HCT116 (cell line): ENCODE results near the gene RPN1. TPM values are rescaled to one million over a fixed set of nuclear protein-coding genes. Genes with fewer than 3 reads are reported as not detected.
A peak's percentile ranks its signal among the peaks of the same experiment; 100 is the strongest.

Experiments used
- ATAC-seq: fragments of 200-7000 bp; cut with Tn5 transposase; 2 replicates; pipeline ENCODE4 v1.9.1; 2020; ENCODE audit warnings: mild to moderate bottlenecking, moderate library complexity
- BruUV-seq: library from RNA; stranded (reverse); fragments of 400-500 nt; replicated peaks from 2 replicates; lab custom pipeline; 2021; lab: Mats Ljungman, UMichigan
- CTCF ChIA-PET: fragments of 300-600 bp; sonication (Branson Sonifier 250); formaldehyde crosslinking; loops from one replicate; lab custom pipeline; 2021; ENCODE audit warnings: antibody characterized with exemption; lab: Charles Lee
- POLR2A ChIA-PET: fragments of 300-600, 350-600 bp; sonication (Branson Sonifier 250); formaldehyde crosslinking; loops from one replicate; lab custom pipeline; 2021; ENCODE audit warnings: antibody characterized with exemption; lab: Charles Lee
- RAD21 ChIA-PET, 2 experiments: fragments of 300-600 bp; sonication (Branson Sonifier 250); formaldehyde crosslinking; loops; one replicate each; lab custom pipeline; 2023; ENCODE audit warnings: low total read pairs in 2 of 2; ENCODE audit not compliant: uncharacterized antibody in 2 of 2, unreplicated experiment in 2 of 2, low non-redundant PET in 1 of 2; lab: Charles Lee
- DNase-seq: peaks from one replicate; pipeline ENCODE4 v3.0.0-alpha.2; 2010; ENCODE audit warnings: low read depth, low spot score
- H2AFZ ChIP-seq: fragments of 200-600 bp; shearing (Covaris generic), sonication (generic); 2 replicates; pipeline ENCODE4 v1.6.1; 2017; ENCODE audit warnings: low read depth, mixed run types, mixed read lengths, antibody characterized with exemption, low read length; ENCODE audit not compliant: poor library complexity, severe bottlenecking
- H3K27ac ChIP-seq: 2 replicates; pipeline ENCODE4 v1.5.1; 2012; ENCODE audit warnings: low read depth, low read length
- H3K27me3 ChIP-seq: fragments of 200-600 bp; sonication (generic); 2 replicates; pipeline ENCODE4 v1.6.1; 2016; ENCODE audit warnings: mixed run types, low read length, mixed read lengths; ENCODE audit not compliant: insufficient read depth
- H3K36me3 ChIP-seq, 2 experiments: fragments of 200-500 bp in 1 of 2; fragments of 200-600 bp in 1 of 2; sonication (Bioruptor generic) in 1 of 2; sonication (generic) in 1 of 2; 2 replicates each; pipeline versions ENCODE4 v1.5.1 to v1.6.1; 2014 to 2016; ENCODE audit warnings: low read length in 2 of 2, inconsistent platforms in 1 of 2, mixed read lengths in 1 of 2, mixed run types in 1 of 2; ENCODE audit not compliant: insufficient read depth in 2 of 2, control insufficient read depth in 1 of 2
- H3K4me1 ChIP-seq, 2 experiments: fragments of 200-600 bp in 1 of 2; sonication (generic) in 1 of 2; 2 replicates each; pipeline versions ENCODE4 v1.5.1 to v1.6.1; 2012 to 2017; ENCODE audit warnings: low read length in 2 of 2, inconsistent platforms in 1 of 2, mild to moderate bottlenecking in 1 of 2, mixed read lengths in 1 of 2, mixed run types in 1 of 2, moderate library complexity in 1 of 2; ENCODE audit not compliant: insufficient read depth in 2 of 2, control insufficient read depth in 1 of 2
- H3K4me2 ChIP-seq: fragments of 200-600 bp; sonication (generic); 2 replicates; pipeline ENCODE4 v1.6.1; 2017; ENCODE audit warnings: mixed run types, low read length, mixed read lengths
- H3K4me3 ChIP-seq, 2 experiments: fragments of 200-600 bp in 1 of 2; sonication (generic) in 1 of 2; replicated peaks in 1 of 2; 2 replicates each; pipeline ENCODE4 v1.5.1; 2011 to 2016; ENCODE audit warnings: low read length in 2 of 2, control low read depth in 1 of 2, low read depth in 1 of 2, mild to moderate bottlenecking in 1 of 2, mixed read lengths in 1 of 2, mixed run types in 1 of 2
- H3K79me2 ChIP-seq: fragments of 200-600 bp; sonication (generic); 2 replicates; pipeline ENCODE4 v1.6.1; 2017; ENCODE audit warnings: mild to moderate bottlenecking, mixed run types, low read length, moderate library complexity, mixed read lengths; ENCODE audit not compliant: insufficient read depth
- H3K9ac ChIP-seq: fragments of 200-600 bp; sonication (generic); 2 replicates; pipeline ENCODE4 v1.6.1; 2016; ENCODE audit warnings: low read length, mixed read lengths
- H3K9me2 ChIP-seq: fragments of 200-600 bp; sonication (generic), shearing (Covaris generic); 2 replicates; pipeline ENCODE4 v1.6.1; 2017; ENCODE audit warnings: mixed run types, mild to moderate bottlenecking, moderate library complexity; ENCODE audit not compliant: insufficient read depth
- H3K9me3 ChIP-seq, 2 experiments: fragments of 200-500 bp in 1 of 2; fragments of 200-600 bp in 1 of 2; sonication (Bioruptor generic) in 1 of 2; sonication (generic) in 1 of 2; 2 replicates each; pipeline ENCODE4 v1.6.1; 2014 to 2017; ENCODE audit warnings: low read length in 2 of 2, mixed read lengths in 2 of 2, inconsistent platforms in 1 of 2, low read depth in 1 of 2, mild to moderate bottlenecking in 1 of 2, mixed run types in 1 of 2, moderate library complexity in 1 of 2; ENCODE audit not compliant: control insufficient read depth in 1 of 2, insufficient read depth in 1 of 2
- H4K20me1 ChIP-seq: fragments of 200-600 bp; sonication (generic), shearing (Covaris generic); 2 replicates; pipeline ENCODE4 v1.6.1; 2017; ENCODE audit warnings: mixed run types, mild to moderate bottlenecking, moderate library complexity; ENCODE audit not compliant: insufficient read depth
- EGR1 ChIP-seq: IDR thresholded peaks from 2 replicates; pipeline ENCODE4 v1.6.1; 2012; ENCODE audit warnings: low read depth
- MAX ChIP-seq: IDR thresholded peaks from 2 replicates; pipeline ENCODE4 v1.6.1; 2012
- RAD21 ChIP-seq: IDR thresholded peaks from 2 replicates; pipeline ENCODE4 v1.6.1; 2012; ENCODE audit warnings: low read depth, mild to moderate bottlenecking
- ZFX ChIP-seq: fragments of 450-650 bp; IDR thresholded peaks from 2 replicates; pipeline ENCODE4 v1.6.1; 2017
- ZNF274 ChIP-seq: fragments of 200-500 bp; sonication (Bioruptor generic); IDR thresholded peaks from 2 replicates; pipeline ENCODE4 v1.6.1; 2014; ENCODE audit warnings: mild to moderate bottlenecking, low read depth, low read length, inconsistent platforms
- intact Hi-C: fragments of 100-400 bp; cut with micrococcal nuclease; formaldehyde crosslinking; loops from 2 replicates; pipeline ENCODE4 v1.10.0; 2022
- total RNA-seq: library from RNA; stranded (reverse); gene quantifications from one replicate; pipeline ENCODE4 v1.2.1, GENCODE V29; 2021; ENCODE audit not compliant: unreplicated experiment

Gene RPN1
- total RNA-seq, 1 experiment from 2014 or later: 218 TPM

- Histone ChIP-seq H3K4me1 (no peaks in the 10 kb centered on the region; a peak in 1 of 4 replicates), H2AFZ (no peak overlapping the region), H3K4me3 (no peak overlapping the region), H3K27me3 (no peaks in the 10 kb centered on the region), H3K9me2 (no peaks in the 10 kb centered on the region), H3K79me2 (no peaks in the 10 kb centered on the region), H3K9ac (no peak overlapping the region), H3K27ac (no peak overlapping the region), H3K4me2 (no peak overlapping the region), H4K20me1 (no peaks in the 10 kb centered on the region), H3K36me3 (no peaks in the 10 kb centered on the region), H3K9me3 (no peaks in the 10 kb centered on the region)
- RAD21 ChIA-PET: no interaction called here
- POLR2A ChIA-PET: no interaction called here
- TF ChIP-seq ZFX (0 out of 2 replicates have a peak, but pooled peaks have one; percentile 0), EGR1 (no peak), ZNF274 (no peak), RAD21 (no peak)
- no peak for ATAC-seq
- CTCF ChIA-PET: no interaction called here
- intact Hi-C loops: no loop called here
- no peak for DNase-seq
- no TSS peak for BruUV-seq
These were observed 47.3 kb downstream of the RPN1 start for GRCh38 chr3:128603313-128603712.

- no peak for DNase-seq
- no peak for TF ChIP-seq MAX
- TF ChIP-seq, all 23 proteins: peak for 0
- Histone ChIP-seq H3K4me2 (no peak overlapping the region), H3K36me3 (no peaks in the 10 kb centered on the region), H3K9me2 (no peaks in the 10 kb centered on the region), H3K9me3 (no peaks in the 10 kb centered on the region), H3K4me1 (no peaks in the 10 kb centered on the region), H3K27ac (no peak overlapping the region), H4K20me1 (no peaks in the 10 kb centered on the region), H3K9ac (no peak overlapping the region), H3K79me2 (no peaks in the 10 kb centered on the region), H3K4me3 (no peak overlapping the region), H3K27me3 (no peaks in the 10 kb centered on the region), H2AFZ (no peak overlapping the region)
- ChIA-PET POLR2A (no interaction called here), RAD21 (no interaction called here), CTCF (interaction anchor here (0.6 kb wide), 1 partner anchor 58 kb away, joined by 3 read pairs; no protein-coding TSS in a partner anchor)
- intact Hi-C loops: no loop called here
- no peak for ATAC-seq
- BruUV-seq: no TSS peak
These were observed 51.5 kb downstream of the RPN1 start for GRCh38 chr3:128598884-128599664.
